WTC11 (cell line): ENCODE results near the gene BFAR. TPM values are rescaled to one million over a fixed set of nuclear protein-coding genes. Genes with fewer than 3 reads are reported as not detected.
A peak's percentile ranks its signal among the peaks of the same experiment; 100 is the strongest.

Experiments used
- ATAC-seq: fragments of 200-7000 bp; cut with Tn5 transposase; 2 replicates; pipeline ENCODE4 v1.10.0; 2021; ENCODE audit warnings: mild to moderate bottlenecking, moderate library complexity
- CTCF ChIA-PET: fragments of 300-600 bp; sonication (Branson Sonifier 250); formaldehyde crosslinking; loops from one replicate; lab custom pipeline; 2021; ENCODE audit warnings: antibody characterized with exemption; lab: Charles Lee
- POLR2A ChIA-PET: fragments of 350-600 bp; sonication (Branson Sonifier 250); formaldehyde crosslinking; loops from one replicate; lab custom pipeline; 2021; ENCODE audit warnings: antibody characterized with exemption; lab: Charles Lee
- DNase-seq: peaks from one replicate; pipeline ENCODE4 v3.0.0; 2021; ENCODE audit warnings: low spot score
- H3K27ac Mint-ChIP-seq: 2 replicates; pipeline ENCODE4 v1.8.0; 2021; ENCODE audit warnings: mixed read lengths
- H3K27me3 Mint-ChIP-seq: 2 replicates; pipeline ENCODE4 v1.8.0; 2021; ENCODE audit warnings: low read depth, mild to moderate bottlenecking, moderate library complexity, mixed read lengths
- H3K36me3 Mint-ChIP-seq: 2 replicates; pipeline ENCODE4 v1.8.0; 2021; ENCODE audit warnings: mixed read lengths
- H3K4me1 Mint-ChIP-seq: 2 replicates; pipeline ENCODE4 v1.8.0; 2022; ENCODE audit warnings: mixed read lengths
- H3K4me3 Mint-ChIP-seq: 2 replicates; pipeline ENCODE4 v1.8.0; 2021; ENCODE audit warnings: mild to moderate bottlenecking, moderate library complexity, mixed read lengths
- H3K9me3 Mint-ChIP-seq: 2 replicates; pipeline ENCODE4 v1.8.0; 2021; ENCODE audit warnings: mixed read lengths
- ATF1 ChIP-seq: sonication (generic); formaldehyde crosslinking; IDR thresholded peaks from 2 replicates; pipeline ENCODE4 v1.8.1; 2023; ENCODE audit warnings: mild to moderate bottlenecking, moderate library complexity, missing genetic modification reagents
- ATF2 ChIP-seq: sonication (generic); formaldehyde crosslinking; IDR thresholded peaks from 2 replicates; pipeline ENCODE4 v1.8.1; 2022; ENCODE audit warnings: low read depth, missing genetic modification reagents, borderline replicate concordance
- ATF3 ChIP-seq: sonication (generic); formaldehyde crosslinking; conservative IDR thresholded peaks from 2 replicates; pipeline ENCODE4 v1.8.1; 2022; ENCODE audit warnings: mild to moderate bottlenecking, missing genetic modification reagents
- CTCF ChIP-seq: fragments of 200-600 bp; IDR thresholded peaks from 2 replicates; pipeline ENCODE4 v1.8.0; 2022; ENCODE audit warnings: antibody characterized with exemption
- E2F5 ChIP-seq: sonication (generic); formaldehyde crosslinking; IDR thresholded peaks from 2 replicates; pipeline ENCODE4 v1.8.1; 2022; ENCODE audit warnings: mild to moderate bottlenecking, moderate library complexity, missing genetic modification reagents
- ERG ChIP-seq: fragments of 250-450 bp; sonication (Bioruptor Pico); IDR thresholded peaks from 2 replicates; pipeline ENCODE4 v1.8.0; 2021; ENCODE audit warnings: mild to moderate bottlenecking
- GTF2I ChIP-seq: fragments of 250-450 bp; sonication (Bioruptor Pico); conservative IDR thresholded peaks from 2 replicates; pipeline ENCODE4 v1.4.0; 2021; ENCODE audit warnings: mild to moderate bottlenecking
- MYBL2 ChIP-seq: sonication (generic); formaldehyde crosslinking; IDR thresholded peaks from 2 replicates; pipeline ENCODE4 v1.8.1; 2023; ENCODE audit warnings: mild to moderate bottlenecking, moderate library complexity, missing genetic modification reagents
- SOX15 ChIP-seq: fragments of 250-450 bp; sonication (Bioruptor Pico); IDR thresholded peaks from 2 replicates; pipeline ENCODE4 v1.9.0; 2021; ENCODE audit warnings: mild to moderate bottlenecking
- TEAD4 ChIP-seq: sonication (generic); formaldehyde crosslinking; IDR thresholded peaks from 2 replicates; pipeline ENCODE4 v1.8.0; 2022; ENCODE audit warnings: mild to moderate bottlenecking, missing genetic modification reagents
- ZNF425 ChIP-seq: fragments of 250-450 bp; sonication (Bioruptor Pico); conservative IDR thresholded peaks from 2 replicates; pipeline ENCODE4 v1.9.0; 2021; ENCODE audit warnings: mild to moderate bottlenecking
- ZSCAN18 ChIP-seq: fragments of 250-450 bp; sonication (Bioruptor Pico); IDR thresholded peaks from 2 replicates; pipeline ENCODE4 v2.1.2; 2022; ENCODE audit warnings: mild to moderate bottlenecking, moderate library complexity
- total RNA-seq: library from RNA; stranded (reverse); gene quantifications from 3 replicates; pipeline ENCODE4 v1.2.3, GENCODE V29; 2021
- TF ChIP-seq, protein P1 (sequence below): sonication (generic); formaldehyde crosslinking; IDR thresholded peaks from 2 replicates; pipeline ENCODE4 v1.8.1; 2023; ENCODE audit warnings: mild to moderate bottlenecking, missing genetic modification reagents, moderate library complexity
- TF ChIP-seq, protein P2 (sequence below): sonication (generic); formaldehyde crosslinking; conservative IDR thresholded peaks from 2 replicates; pipeline ENCODE4 v1.8.1; 2023; ENCODE audit warnings: mild to moderate bottlenecking, low read depth, missing genetic modification reagents, moderate library complexity

The BFAR gene
- total RNA-seq, 1 experiment from 2014 or later = 70.3 TPM

DNA sequence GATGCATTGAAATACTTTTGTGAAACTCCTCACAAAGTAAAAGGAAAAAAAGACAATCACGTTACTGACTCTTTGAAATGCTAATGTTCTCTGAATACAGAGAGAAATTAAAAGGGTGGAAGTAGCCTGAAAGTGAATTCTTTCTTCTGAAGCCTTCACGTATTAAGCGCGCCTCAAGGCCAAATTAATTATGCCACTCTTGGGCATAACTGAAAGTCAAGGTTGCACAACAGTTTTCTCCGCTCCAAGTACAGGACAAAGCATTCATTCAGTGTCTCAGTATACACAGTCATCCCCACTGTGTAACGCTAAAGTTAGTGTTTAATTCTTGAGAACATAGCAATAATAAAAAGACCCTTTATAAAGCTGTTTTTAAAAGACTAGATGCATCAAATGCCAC is 24.1 kb upstream of the BFAR start:
- ATAC-seq = no peak
- TF ChIP-seq ERG (CRISPR knock-in tag) (no peak), ATF2 (CRISPR knock-in tag) (no peak), E2F5 (CRISPR knock-in tag) (no peak), ATF1 (CRISPR knock-in tag) (no peak), ZSCAN18 (CRISPR knock-in tag) (no peak), ATF3 (no peak), ZNF425 (no peak), SOX15 (CRISPR knock-in tag) (no peak), MYBL2 (CRISPR knock-in tag) (no peak), TEAD4 (CRISPR knock-in tag) (no peak), GTF2I (CRISPR knock-in tag) (no peak), CTCF (no peak)
- TF ChIP-seq, protein P1, sequence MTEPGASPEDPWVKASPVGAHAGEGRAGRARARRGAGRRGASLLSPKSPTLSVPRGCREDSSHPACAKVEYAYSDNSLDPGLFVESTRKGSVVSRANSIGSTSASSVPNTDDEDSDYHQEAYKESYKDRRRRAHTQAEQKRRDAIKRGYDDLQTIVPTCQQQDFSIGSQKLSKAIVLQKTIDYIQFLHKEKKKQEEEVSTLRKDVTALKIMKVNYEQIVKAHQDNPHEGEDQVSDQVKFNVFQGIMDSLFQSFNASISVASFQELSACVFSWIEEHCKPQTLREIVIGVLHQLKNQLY (CRISPR knock-in tag) = no peak
- TF ChIP-seq, protein P2, sequence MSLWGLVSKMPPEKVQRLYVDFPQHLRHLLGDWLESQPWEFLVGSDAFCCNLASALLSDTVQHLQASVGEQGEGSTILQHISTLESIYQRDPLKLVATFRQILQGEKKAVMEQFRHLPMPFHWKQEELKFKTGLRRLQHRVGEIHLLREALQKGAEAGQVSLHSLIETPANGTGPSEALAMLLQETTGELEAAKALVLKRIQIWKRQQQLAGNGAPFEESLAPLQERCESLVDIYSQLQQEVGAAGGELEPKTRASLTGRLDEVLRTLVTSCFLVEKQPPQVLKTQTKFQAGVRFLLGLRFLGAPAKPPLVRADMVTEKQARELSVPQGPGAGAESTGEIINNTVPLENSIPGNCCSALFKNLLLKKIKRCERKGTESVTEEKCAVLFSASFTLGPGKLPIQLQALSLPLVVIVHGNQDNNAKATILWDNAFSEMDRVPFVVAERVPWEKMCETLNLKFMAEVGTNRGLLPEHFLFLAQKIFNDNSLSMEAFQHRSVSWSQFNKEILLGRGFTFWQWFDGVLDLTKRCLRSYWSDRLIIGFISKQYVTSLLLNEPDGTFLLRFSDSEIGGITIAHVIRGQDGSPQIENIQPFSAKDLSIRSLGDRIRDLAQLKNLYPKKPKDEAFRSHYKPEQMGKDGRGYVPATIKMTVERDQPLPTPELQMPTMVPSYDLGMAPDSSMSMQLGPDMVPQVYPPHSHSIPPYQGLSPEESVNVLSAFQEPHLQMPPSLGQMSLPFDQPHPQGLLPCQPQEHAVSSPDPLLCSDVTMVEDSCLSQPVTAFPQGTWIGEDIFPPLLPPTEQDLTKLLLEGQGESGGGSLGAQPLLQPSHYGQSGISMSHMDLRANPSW (CRISPR knock-in tag) = no peak
- H3K9me3 Mint-ChIP-seq = no peaks in the 10 kb centered on the region
- no peaks in the 10 kb centered on the region for H3K27me3 Mint-ChIP-seq
- POLR2A ChIA-PET = no interaction called here
- H3K36me3 Mint-ChIP-seq = peaks cover 51% of the 10 kb centered on the region
- H3K4me1 Mint-ChIP-seq = peaks cover 15% of the 10 kb centered on the region
- CTCF ChIA-PET = no interaction called here
- no peak overlapping the region for H3K4me3 Mint-ChIP-seq
- DNase-seq = no peak
- H3K27ac Mint-ChIP-seq = peak overlapping the region; percentile 55
